GM21723 (cell line): ENCODE measurements around the gene SNED1.

Experiments used
- ATAC-seq: cut with Tn5 transposase; IDR thresholded peaks from one replicate; pipeline ENCODE4 v1.9.1; 2021; ENCODE audit warnings: mild to moderate bottlenecking, moderate library complexity; ENCODE audit not compliant: unreplicated experiment

SNED1 gene

GRCh38 chr2:241123816-241124536 is 125.6 kb downstream of the SNED1 start:
- no peak for ATAC-seq

GRCh38 chr2:241125626-241126025 is 127.2 kb downstream of the SNED1 start:
- ATAC-seq, result no peak

DNA sequence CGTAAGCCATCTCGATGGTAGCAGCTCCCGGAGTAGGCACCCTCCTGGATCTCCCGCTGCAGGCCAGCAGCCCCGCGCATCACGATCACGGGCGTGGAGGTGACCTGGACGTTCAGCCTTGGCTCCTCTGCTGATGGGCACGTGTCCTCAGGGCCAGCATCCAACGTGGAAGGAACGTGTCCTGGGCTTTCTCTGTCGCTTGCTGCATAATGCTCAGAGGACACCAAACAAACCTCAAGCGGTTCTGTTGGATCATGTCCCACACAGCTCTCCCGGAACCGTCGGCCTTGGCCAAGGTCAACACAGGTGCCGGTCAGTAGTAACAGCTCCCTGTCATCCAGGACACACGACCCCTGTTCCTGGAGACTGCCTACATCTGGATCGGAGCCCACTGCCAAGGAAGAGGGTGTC is 127.8 kb downstream of the SNED1 start:
- no peak for ATAC-seq

- ATAC-seq, result no peak
Observed at GRCh38 chr2:241126771-241127202, 128.4 kb downstream of the SNED1 start.

- ATAC-seq, result no peak
Observed at GRCh38 chr2:241128266-241128665, 129.8 kb downstream of the SNED1 start.

DNA sequence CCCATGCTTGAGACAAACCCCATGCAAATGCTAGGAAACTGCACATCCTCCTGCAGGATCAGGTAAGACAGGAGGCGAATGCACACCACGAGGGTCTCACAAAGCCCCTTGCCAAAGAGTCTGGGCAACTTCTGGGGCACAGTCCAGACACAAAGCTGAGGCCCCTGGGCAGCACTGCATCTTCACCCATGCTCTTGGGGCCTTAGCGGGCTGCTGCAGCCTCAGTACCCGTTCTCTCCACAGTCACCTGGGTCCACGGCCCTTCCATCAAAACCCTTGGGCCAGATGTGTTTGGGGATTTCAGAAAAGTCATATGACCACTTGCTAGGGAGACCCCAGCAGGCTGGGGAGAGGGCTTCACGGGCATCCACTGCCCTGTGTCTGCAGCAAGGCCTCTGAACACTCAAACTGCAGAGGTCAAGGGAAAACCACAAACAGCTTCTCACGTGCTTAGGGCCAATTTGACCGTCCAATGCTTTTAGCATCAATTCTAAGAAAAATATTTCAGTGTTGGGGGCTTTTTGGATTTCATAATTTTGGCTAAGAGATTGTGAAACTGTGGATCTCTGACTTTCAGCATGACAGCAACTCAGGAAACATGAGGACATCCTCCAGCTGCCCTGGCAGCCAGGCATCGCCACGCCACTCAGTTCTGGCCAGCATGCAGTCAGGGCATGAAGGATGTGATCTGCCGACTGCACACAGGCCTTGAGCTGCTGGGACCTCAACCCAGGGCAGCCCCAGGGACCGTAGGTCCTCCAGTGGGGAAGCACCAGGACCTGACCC is 130.9 kb downstream of the SNED1 start:
- ATAC-seq, result no peak

- no peak for ATAC-seq
Observed at GRCh38 chr2:241130316-241130715, 131.9 kb downstream of the SNED1 start.

DNA sequence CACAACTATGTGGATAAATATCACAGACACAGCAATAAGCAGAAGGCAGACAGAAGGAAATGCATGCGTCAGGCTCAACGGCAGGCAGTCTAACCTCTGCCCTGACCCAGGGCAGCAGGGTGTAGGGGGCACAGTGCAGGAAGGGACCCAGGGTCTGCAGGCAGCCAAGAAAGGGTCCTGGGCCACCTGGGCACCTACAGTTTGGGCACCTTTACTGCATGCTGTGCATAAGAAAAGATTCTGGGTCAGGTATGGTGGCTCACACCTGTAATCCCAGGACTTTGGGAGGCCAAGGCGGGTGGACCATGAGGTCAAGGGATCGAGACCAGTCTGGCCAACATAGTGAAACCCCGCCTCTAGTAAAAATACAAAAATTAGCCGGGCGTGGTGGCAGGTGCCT is 133.1 kb downstream of the SNED1 start:
- ATAC-seq, result no peak

GRCh38 chr2:241132538-241133435 is 134.4 kb downstream of the SNED1 start:
- no peak for ATAC-seq

- no peak for ATAC-seq
Observed at GRCh38 chr2:241133436-241133820, 135.0 kb downstream of the SNED1 start.

DNA sequence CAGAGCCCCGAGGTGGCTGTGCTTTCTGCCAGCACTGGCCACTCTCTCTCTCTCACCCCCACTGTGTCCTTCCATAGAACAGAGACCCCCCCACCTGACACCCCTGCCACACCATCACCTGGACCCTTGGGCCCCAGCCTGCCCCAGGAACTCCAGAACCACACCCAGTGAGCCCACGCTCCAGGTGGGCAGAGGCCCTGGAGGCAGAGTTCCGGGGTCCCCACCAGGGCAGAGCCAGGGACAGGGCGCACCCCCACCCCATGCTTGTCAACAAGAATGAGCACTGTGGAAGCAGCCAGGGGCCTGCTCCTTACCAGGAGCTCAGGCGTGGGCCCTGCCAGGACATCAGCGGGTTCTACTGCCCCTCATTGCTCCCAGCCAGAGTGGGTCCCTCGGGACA is 136.3 kb downstream of the SNED1 start:
- no peak for ATAC-seq

DNA sequence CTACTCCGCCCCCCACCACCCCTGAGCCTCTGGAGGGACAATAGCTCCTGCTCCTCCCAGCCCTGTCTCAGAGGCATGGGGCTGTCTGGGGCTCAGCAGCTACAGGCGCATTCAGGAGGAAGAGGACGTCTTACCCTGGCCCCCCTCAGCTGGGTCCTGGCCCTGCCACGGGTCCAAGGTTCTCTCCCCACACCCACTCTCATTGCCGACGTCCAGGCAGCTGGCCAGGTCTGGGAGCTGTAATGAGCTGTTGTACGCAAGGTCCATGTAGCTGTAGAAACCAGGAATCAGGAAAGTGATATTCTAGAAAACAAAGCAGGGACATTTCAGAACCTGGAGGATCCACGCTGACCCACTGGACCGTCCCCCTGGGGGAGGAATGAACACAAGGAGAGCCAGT is 137.3 kb downstream of the SNED1 start:
- ATAC-seq, result no peak

GRCh38 chr2:241136191-241136590 is 137.8 kb downstream of the SNED1 start:
- no peak for ATAC-seq

DNA sequence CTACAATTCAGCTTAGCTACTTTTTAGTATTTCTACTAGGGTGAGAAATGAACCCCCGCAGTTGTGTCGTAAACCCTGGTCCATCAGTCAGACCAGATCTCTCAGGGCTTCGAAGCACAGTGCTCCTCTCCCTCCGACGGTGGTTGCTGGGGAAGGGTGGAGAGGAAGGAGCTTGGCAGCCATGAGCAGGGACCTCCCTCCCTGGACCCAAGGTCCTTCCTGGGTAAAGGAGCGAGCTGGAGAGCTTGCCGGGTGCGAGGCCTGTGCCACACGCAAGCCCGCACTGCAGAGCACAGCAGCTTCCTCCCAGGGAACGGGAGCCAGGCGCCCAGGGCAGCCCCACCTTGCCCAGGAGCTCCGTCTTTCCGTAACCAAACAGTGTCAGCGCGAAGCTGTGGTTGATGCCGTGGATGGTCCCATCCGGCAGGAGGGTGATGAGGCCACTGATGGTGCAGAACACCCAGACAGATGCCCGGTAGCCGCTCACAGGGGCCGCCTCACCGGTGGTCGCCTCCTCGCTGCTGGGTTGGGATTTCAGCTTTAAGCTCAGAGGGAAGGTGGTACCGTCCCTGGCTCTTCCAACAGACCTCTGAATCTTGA is 138.3 kb downstream of the SNED1 start:
- ATAC-seq, result no peak

- ATAC-seq, result no peak
Observed at GRCh38 chr2:241137276-241138190, 139.1 kb downstream of the SNED1 start.

DNA sequence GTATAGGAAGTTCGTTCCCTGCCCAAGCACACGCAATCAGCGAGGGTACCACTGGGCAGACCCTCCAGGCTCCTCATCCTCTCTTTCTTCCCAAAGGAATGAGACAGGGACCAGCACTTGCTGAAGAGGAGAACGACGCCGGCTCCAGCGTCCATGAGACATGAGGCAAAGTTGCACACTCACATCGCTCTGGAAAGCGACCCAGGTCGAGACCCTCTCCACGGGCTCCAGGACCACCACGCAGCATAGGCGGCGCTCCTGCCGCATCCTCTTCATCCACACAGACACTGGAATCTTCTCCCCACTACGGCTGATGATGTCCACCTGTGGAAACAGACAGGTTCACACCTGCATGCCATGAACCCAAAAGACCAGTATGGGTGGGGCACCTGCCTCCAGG is 140.1 kb downstream of the SNED1 start:
- no peak for ATAC-seq

DNA sequence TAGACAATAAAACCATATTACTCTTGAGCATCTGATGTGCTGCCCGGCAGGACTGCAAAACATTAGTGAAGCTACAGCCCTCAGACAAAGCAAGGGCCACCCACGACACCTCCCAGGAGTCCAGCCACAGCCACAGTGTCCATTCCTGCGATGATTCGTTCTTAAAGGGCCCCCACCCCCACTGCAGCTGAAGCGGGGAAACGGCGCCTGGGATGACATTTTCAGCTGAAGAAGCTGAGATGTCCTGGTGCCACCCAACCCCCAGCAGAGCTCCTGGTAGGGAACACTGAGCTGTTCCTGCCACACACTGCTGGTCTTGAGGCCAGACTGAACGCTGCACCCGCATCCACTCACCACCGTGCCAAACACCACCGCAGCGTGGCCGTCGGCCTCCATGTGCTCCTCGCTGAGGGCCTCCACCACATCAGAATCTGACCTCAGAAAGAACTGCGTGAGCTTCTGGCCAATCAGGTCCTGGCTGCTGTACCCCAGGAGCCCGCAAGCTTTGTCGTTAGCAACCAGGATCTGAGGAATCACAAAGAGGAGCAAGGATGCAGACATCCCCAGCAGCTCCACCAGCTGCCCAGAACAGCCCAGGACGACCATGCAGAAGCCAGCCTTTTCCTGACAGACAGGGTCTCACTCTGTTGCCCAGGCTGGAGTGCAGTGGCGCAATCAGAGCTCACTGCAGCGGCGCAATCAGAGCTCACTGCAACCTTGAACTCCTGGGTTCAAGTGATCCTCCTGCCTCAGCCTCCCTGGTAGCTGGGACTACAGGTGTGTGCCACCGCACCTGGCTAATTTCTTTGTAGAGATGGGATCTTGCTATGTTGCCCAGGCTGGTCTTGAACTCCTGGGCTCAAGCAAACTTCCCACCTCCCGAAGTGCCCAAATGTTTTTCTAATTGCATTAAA is 141.4 kb downstream of the SNED1 start:
- no peak for ATAC-seq

DNA sequence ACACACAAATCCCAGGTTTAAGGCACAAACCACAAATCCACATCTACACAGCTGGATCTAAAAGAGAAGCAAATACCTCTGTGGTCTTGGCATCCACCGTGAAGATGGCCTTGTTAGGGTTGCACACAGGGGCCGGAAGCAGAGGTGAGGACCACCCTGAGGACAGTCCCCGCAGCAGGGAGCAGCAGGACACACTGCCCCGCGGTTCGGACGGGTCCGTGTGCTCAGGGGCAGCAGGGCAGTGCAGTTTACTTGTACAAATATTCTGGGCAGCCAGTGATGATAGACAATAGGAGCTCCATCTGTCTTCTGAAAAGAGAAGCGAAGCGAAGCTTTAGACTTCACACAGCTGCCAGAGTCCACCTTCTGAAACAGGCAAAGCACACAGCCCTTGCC is 142.0 kb downstream of the SNED1 start:
- no peak for ATAC-seq

GRCh38 chr2:241141214-241141770 is 142.9 kb downstream of the SNED1 start:
- ATAC-seq, result no peak
